Bronchial epithelial cell (primary cell): ENCODE results near the gene GKN2. TPM values are rescaled to one million over a fixed set of nuclear protein-coding genes. Genes with fewer than 3 reads are reported as not detected.
A peak's percentile ranks its signal among the peaks of the same experiment; 100 is the strongest.

ENCODE experiments used
- DNase-seq: peaks from one replicate; pipeline ENCODE4 v3.0.0-alpha.2; 2010; ENCODE audit warnings: low read depth
- FAIRE-seq: peaks from 2 replicates; lab custom pipeline; 2011; peaks lifted over from hg19 to GRCh38; lab: Jason Lieb, UNC
- H3K27me3 ChIP-seq: 2 replicates; pipeline ENCODE4 v1.5.1; 2011; ENCODE audit warnings: low read length; ENCODE audit not compliant: control insufficient read depth, insufficient read depth
- H3K36me3 ChIP-seq: 2 replicates; pipeline ENCODE4 v1.5.1; 2011; ENCODE audit warnings: low read length; ENCODE audit not compliant: control insufficient read depth, insufficient read depth
- H3K4me3 ChIP-seq: 2 replicates; pipeline ENCODE4 v1.5.1; 2011; ENCODE audit warnings: mild to moderate bottlenecking, low read depth, low read length, control low read depth
- total RNA-seq: library from RNA; depleted of rRNA; stranded (reverse); fragments of >200 nt; gene quantifications from 2 replicates; pipeline ENCODE4 v1.2.1, GENCODE V29; 2014
- TF ChIP-seq, protein P1 (sequence below): IDR thresholded peaks from 2 replicates; pipeline ENCODE4 v1.5.1; 2011; ENCODE audit warnings: mild to moderate bottlenecking, moderate library complexity, low read length, control low read depth, inconsistent platforms; ENCODE audit not compliant: insufficient read depth, severe bottlenecking

Gene GKN2
- total RNA-seq, 1 donor from 2014 or later: not detected

GRCh38 chr2:68977453-68977852 lies 24.8 kb upstream of the GKN2 start:
- FAIRE-seq: no peak

GRCh38 chr2:68975844-68976243 lies 23.2 kb upstream of the GKN2 start:
- TF ChIP-seq, protein P1, sequence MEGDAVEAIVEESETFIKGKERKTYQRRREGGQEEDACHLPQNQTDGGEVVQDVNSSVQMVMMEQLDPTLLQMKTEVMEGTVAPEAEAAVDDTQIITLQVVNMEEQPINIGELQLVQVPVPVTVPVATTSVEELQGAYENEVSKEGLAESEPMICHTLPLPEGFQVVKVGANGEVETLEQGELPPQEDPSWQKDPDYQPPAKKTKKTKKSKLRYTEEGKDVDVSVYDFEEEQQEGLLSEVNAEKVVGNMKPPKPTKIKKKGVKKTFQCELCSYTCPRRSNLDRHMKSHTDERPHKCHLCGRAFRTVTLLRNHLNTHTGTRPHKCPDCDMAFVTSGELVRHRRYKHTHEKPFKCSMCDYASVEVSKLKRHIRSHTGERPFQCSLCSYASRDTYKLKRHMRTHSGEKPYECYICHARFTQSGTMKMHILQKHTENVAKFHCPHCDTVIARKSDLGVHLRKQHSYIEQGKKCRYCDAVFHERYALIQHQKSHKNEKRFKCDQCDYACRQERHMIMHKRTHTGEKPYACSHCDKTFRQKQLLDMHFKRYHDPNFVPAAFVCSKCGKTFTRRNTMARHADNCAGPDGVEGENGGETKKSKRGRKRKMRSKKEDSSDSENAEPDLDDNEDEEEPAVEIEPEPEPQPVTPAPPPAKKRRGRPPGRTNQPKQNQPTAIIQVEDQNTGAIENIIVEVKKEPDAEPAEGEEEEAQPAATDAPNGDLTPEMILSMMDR: no peak
- Histone ChIP-seq H3K4me3 (no peak overlapping the region), H3K27me3 (peaks cover 3% of the 10 kb centered on the region), H3K36me3 (no peaks in the 10 kb centered on the region)
- DNase-seq: no peak
- FAIRE-seq: no peak

More at GRCh38 chr2:68977453-68977852, 24.8 kb upstream of the GKN2 start:
- no peak for DNase-seq
- Histone ChIP-seq H3K27me3 (peaks cover 3% of the 10 kb centered on the region), H3K4me3 (no peak overlapping the region), H3K36me3 (no peaks in the 10 kb centered on the region)
- TF ChIP-seq, protein P1: no peak

- DNase-seq: no peak
- Histone ChIP-seq H3K36me3 (no peaks in the 10 kb centered on the region), H3K4me3 (no peak overlapping the region), H3K27me3 (peaks cover 3% of the 10 kb centered on the region)
- FAIRE-seq: no peak
- TF ChIP-seq, protein P1: no peak
These were observed 22.4 kb upstream of the GKN2 start for GRCh38 chr2:68974946-68975665.

GRCh38 chr2:68974251-68974650 lies 21.6 kb upstream of the GKN2 start, which contains the start of gene GKN1:
Gene GKN1, plus strand, starts transcription at chr2:68974636. Its CDS starts 42 bp downstream, at chr2:68974678.
- FAIRE-seq (no peak), DNase-seq (peak; percentile 26)
- H3K27me3 ChIP-seq: peaks cover 3% of the 10 kb centered on the region
- TF ChIP-seq, protein P1: no peak
- no peak within 1 kb of the TSS for H3K4me3 ChIP-seq
- no peaks in the 10 kb centered on the region for H3K36me3 ChIP-seq

- DNase-seq (peak; percentile 49), FAIRE-seq (no peak)
- Histone ChIP-seq H3K4me3 (no peak overlapping the region), H3K36me3 (no peaks in the 10 kb centered on the region), H3K27me3 (no peaks in the 10 kb centered on the region)
- TF ChIP-seq, protein P1: no peak
These were observed 19.0 kb upstream of the GKN2 start for GRCh38 chr2:68971591-68972231.
